ENCODE data around the gene NUP210. TPM values are rescaled to one million over a fixed set of nuclear protein-coding genes. Genes with fewer than 3 reads are reported as not detected.

Gene NUP210
- total RNA-seq, 1 experiment from 2014 or later = 8.4 TPM

DNA sequence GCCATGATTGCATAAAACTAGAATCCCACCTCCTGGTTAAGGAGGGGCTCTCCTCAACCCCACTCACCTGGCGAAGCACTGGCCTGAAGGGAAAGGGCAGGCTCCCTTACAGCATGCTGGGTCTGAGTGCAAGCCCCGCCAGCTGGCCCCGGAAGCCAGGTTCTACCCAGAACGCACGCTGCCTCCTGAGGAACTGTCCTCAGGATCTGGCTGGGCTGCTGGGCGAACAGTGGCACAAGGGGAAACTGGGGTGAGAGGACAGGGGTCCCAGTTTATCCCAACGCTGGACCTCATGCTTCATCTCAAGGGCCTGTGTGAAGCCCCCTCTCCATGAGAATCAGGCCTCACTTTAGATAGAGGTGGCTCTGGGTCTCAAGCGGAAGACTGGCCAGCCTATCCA, 47.5 kb downstream of the NUP210 start:
- H3K27ac Mint-ChIP-seq (ENCODE audit: low read depth, unreplicated experiment) = no peak overlapping the region
- no peak for DNase-seq (ENCODE audit: unreplicated experiment)
- H3K36me3 Mint-ChIP-seq (ENCODE audit: insufficient read depth, unreplicated experiment) = no peaks in the 10 kb centered on the region
- intact Hi-C loops (cut with micrococcal nuclease) = no loop called here
- H3K4me1 Mint-ChIP-seq (ENCODE audit: insufficient read depth, unreplicated experiment) = no peaks in the 10 kb centered on the region
- H3K27me3 Mint-ChIP-seq (ENCODE audit: insufficient read depth, unreplicated experiment) = no peaks in the 10 kb centered on the region
- no TSS peak for BruUV-seq (replicated peaks)
- H3K9me3 Mint-ChIP-seq (ENCODE audit: unreplicated experiment) = no peaks in the 10 kb centered on the region
- CTCF ChIA-PET = no interaction called here
- H3K4me3 Mint-ChIP-seq (ENCODE audit: unreplicated experiment) = no peak overlapping the region
- POLR2A ChIA-PET = interaction anchor here (0.6 kb wide), 1 partner anchor 55 kb away, joined by 3 read pairs; no protein-coding TSS in a partner anchor
- TF ChIP-seq, protein P1, sequence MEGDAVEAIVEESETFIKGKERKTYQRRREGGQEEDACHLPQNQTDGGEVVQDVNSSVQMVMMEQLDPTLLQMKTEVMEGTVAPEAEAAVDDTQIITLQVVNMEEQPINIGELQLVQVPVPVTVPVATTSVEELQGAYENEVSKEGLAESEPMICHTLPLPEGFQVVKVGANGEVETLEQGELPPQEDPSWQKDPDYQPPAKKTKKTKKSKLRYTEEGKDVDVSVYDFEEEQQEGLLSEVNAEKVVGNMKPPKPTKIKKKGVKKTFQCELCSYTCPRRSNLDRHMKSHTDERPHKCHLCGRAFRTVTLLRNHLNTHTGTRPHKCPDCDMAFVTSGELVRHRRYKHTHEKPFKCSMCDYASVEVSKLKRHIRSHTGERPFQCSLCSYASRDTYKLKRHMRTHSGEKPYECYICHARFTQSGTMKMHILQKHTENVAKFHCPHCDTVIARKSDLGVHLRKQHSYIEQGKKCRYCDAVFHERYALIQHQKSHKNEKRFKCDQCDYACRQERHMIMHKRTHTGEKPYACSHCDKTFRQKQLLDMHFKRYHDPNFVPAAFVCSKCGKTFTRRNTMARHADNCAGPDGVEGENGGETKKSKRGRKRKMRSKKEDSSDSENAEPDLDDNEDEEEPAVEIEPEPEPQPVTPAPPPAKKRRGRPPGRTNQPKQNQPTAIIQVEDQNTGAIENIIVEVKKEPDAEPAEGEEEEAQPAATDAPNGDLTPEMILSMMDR (IDR thresholded peaks at IDR 0.05; ENCODE audit: unreplicated experiment) = no peak

DNA sequence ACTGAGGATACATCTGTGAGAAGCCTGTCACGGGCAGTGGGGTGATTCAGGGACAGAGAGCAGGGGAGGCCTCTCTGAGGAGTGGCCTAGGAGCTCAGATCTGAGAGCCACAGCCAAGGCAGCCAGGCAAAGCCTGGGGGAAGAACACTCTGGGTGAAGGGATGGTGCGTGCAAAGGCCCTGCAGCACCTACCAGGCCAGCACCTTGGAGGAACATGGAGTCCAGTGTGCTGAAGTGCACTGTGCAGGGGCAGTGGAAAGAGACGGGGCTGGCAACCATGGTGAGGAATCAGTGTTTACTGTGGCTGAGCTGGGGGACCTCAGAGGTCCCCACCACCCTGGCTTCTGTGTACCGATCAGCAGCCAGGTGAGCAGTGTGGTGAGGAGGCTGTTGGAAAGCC, 48.0 kb downstream of the NUP210 start:
- no peaks in the 10 kb centered on the region for H3K27me3 Mint-ChIP-seq (ENCODE audit: insufficient read depth, unreplicated experiment)
- H3K27ac Mint-ChIP-seq (ENCODE audit: low read depth, unreplicated experiment) = no peak overlapping the region
- no peaks in the 10 kb centered on the region for H3K4me1 Mint-ChIP-seq (ENCODE audit: insufficient read depth, unreplicated experiment)
- ChIA-PET CTCF (interaction anchor here (0.7 kb wide), 1 partner anchor 275 kb away, joined by 3 read pairs; no protein-coding TSS in a partner anchor), POLR2A (interaction anchor here (0.6 kb wide), 1 partner anchor 56 kb away, joined by 3 read pairs; no protein-coding TSS in a partner anchor)
- no peak overlapping the region for H3K4me3 Mint-ChIP-seq (ENCODE audit: unreplicated experiment)
- no peaks in the 10 kb centered on the region for H3K36me3 Mint-ChIP-seq (ENCODE audit: insufficient read depth, unreplicated experiment)
- TF ChIP-seq, protein P1 (IDR thresholded peaks at IDR 0.05; ENCODE audit: unreplicated experiment) = no peak
- no peaks in the 10 kb centered on the region for H3K9me3 Mint-ChIP-seq (ENCODE audit: unreplicated experiment)
- no peak for DNase-seq (ENCODE audit: unreplicated experiment)
- intact Hi-C loops (cut with micrococcal nuclease) = no loop called here
- BruUV-seq (replicated peaks) = no TSS peak

DNA sequence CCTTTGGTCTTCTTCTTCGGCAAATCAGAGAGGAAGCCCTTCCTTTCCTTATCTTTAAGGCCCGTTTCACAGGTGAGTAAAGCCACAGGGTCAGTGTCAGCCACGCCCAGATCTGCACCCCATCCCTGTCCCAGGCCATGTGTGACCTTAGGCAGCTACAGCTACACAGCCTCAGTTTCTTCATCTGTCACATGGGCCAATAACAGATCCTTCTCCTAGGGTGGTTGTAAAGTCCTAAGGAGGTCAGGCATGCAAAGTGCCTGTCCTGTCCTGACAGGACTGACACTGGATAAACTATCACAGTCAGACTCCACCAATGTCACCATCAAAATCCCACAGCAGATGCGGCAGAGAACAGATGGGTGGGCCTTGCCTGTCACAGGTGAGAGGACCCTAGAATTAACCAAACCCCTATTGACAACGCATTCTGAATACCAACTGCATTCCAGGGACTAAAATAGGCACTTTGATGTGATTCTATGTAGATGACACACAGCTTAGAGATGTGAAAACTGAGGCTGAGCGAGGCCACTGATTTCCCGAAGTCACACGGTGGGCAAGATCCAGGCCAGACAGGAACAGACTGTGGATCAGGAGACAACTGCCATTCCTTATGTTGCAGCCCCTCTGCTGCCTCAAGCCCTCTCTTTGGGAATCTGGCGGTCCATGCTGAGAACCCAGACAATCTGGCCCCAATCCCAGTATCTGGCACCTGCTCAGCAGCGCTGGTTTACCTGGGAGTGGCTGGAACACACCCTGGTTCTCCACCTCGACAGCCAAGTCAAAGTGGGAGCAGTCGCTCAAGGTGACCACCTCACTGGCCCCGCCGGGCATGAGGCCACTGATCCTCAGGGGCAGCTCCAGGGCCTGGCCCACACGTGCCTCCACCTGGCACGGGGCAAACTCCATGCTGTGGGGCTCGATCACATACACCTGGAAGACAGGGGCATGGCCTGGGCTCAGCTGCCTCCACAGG, 48.7 kb downstream of the NUP210 start:
- BruUV-seq (replicated peaks) = no TSS peak
- Mint-ChIP-seq H3K27ac (ENCODE audit: low read depth, unreplicated experiment) (no peak overlapping the region), H3K27me3 (ENCODE audit: insufficient read depth, unreplicated experiment) (no peaks in the 10 kb centered on the region), H3K4me1 (ENCODE audit: insufficient read depth, unreplicated experiment) (no peaks in the 10 kb centered on the region), H3K4me3 (ENCODE audit: unreplicated experiment) (no peak overlapping the region), H3K9me3 (ENCODE audit: unreplicated experiment) (no peaks in the 10 kb centered on the region), H3K36me3 (ENCODE audit: insufficient read depth, unreplicated experiment) (no peaks in the 10 kb centered on the region)
- intact Hi-C loops (cut with micrococcal nuclease) = no loop called here
- ChIA-PET POLR2A (interaction anchor here (0.6 kb wide), 1 partner anchor 57 kb away, joined by 3 read pairs; no protein-coding TSS in a partner anchor), CTCF (interaction anchor here (0.7 to 0.9 kb wide), 2 partner anchors 12 to 276 kb away, joined by 3 read pairs; no protein-coding TSS in a partner anchor)
- no peak for DNase-seq (ENCODE audit: unreplicated experiment)
- TF ChIP-seq, protein P1 (IDR thresholded peaks at IDR 0.05; ENCODE audit: unreplicated experiment) = no peak

- H3K27ac Mint-ChIP-seq (ENCODE audit: low read depth, unreplicated experiment) = no peak overlapping the region
- H3K4me1 Mint-ChIP-seq (ENCODE audit: insufficient read depth, unreplicated experiment) = no peaks in the 10 kb centered on the region
- TF ChIP-seq, protein P1 (IDR thresholded peaks at IDR 0.05; ENCODE audit: unreplicated experiment) = no peak
- DNase-seq (ENCODE audit: unreplicated experiment) = no peak
- ChIA-PET CTCF (interaction anchor here (0.9 kb wide), 1 partner anchor 13 kb away, joined by 3 read pairs; no protein-coding TSS in a partner anchor), POLR2A (no interaction called here)
- H3K27me3 Mint-ChIP-seq (ENCODE audit: insufficient read depth, unreplicated experiment) = no peaks in the 10 kb centered on the region
- H3K9me3 Mint-ChIP-seq (ENCODE audit: unreplicated experiment) = no peaks in the 10 kb centered on the region
- BruUV-seq (replicated peaks) = no TSS peak
- H3K36me3 Mint-ChIP-seq (ENCODE audit: insufficient read depth, unreplicated experiment) = no peaks in the 10 kb centered on the region
- intact Hi-C loops (cut with micrococcal nuclease) = no loop called here
- no peak overlapping the region for H3K4me3 Mint-ChIP-seq (ENCODE audit: unreplicated experiment)
Measured at GRCh38 chr3:13370609-13371008, 49.5 kb downstream of the NUP210 start.

Data from MCF 10A (cell line).